DMS 273 (cell line): ENCODE data around the gene B3GALNT1.
A peak's percentile ranks its signal among the peaks of the same experiment; 100 is the strongest.
"Not testable (repeated sequence)": the region's sequence is repeated elsewhere in the genome, so short reads cannot be mapped to it uniquely, and the experiment has no call there.

ENCODE experiments used
- DNase-seq: peaks from one replicate; lab custom pipeline; 2025; ENCODE audit not compliant: unreplicated experiment; lab: John Stamatoyannopoulos, UW

Gene B3GALNT1

DNA sequence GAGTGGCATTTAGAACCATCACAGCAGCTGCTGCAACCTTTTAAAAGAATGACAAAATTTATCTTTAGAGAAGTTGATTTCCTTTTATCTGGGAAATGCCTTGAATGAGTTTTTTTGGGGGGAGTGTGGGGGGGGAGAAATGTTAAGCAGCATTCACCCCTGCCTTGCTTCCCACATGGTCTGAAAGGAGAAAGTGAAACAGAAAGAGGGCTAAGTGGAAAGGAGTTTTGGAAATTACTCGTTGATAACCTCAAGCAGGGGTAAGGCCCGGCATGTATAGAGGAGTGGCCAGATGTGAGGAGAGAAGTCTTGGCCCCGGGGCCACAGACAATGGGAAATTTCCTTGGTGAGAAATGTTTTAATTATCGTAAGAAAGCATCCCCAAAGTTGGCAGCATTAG, 23.5 kb downstream of the B3GALNT1 start:
- DNase-seq, result no peak

- DNase-seq, result no peak
Measured at GRCh38 chr3:161073181-161073580, 32.0 kb downstream of the B3GALNT1 start.

GRCh38 chr3:161072751-161073150, 32.4 kb downstream of the B3GALNT1 start:
- no peak for DNase-seq

DNA sequence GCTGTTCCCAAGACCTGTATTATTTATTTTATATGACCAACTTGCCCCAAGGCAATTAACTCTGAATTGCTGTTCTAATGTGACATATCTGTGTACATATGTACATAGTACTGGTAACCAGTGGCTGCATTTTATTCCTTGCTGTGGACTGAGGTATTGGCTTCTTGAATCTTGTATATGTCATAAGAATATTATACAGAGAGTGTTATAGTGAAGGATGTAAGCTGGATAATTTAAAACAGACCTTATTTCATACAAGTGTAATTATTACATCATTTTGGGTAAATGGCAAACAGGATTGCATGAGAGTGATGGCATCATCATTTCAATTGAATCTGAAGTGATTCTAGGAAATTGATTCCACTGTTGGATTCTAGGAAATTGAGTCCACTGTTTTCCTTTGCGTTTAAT, 32.9 kb downstream of the B3GALNT1 start:
- peak; percentile 49 for DNase-seq

DNA sequence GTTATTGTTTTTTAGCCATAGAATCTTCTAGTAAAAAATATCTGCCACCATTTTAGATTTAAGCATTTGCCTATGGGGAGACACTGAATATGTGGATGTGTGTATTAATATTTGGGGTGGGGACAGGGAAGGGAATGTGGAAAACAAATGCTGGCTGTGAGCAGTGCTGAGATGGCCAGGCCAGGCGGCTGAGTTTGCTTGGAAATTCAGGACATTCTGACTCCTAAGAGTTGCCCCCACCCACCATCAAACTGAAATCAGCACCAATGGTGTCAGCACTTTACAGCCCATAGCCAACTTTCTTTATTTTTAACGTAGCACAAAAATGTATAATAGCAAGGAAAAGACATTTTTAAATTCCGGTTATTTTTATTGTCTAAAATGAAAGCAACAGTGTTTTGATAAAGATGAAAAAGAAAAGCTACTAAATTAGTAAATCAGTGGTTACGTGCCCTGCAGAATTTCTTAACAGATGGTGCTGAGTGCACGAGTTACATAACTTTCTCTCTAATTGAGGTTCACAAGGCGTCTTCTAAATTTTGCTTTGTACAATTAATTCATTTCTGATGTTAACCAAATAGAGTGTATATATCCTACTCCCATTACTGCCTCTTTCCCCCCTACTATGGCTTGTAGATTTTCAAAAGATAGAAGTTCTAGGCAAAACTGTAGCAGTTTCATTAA, 34.0 kb downstream of the B3GALNT1 start:
- peak; percentile 82 for DNase-seq

DNA sequence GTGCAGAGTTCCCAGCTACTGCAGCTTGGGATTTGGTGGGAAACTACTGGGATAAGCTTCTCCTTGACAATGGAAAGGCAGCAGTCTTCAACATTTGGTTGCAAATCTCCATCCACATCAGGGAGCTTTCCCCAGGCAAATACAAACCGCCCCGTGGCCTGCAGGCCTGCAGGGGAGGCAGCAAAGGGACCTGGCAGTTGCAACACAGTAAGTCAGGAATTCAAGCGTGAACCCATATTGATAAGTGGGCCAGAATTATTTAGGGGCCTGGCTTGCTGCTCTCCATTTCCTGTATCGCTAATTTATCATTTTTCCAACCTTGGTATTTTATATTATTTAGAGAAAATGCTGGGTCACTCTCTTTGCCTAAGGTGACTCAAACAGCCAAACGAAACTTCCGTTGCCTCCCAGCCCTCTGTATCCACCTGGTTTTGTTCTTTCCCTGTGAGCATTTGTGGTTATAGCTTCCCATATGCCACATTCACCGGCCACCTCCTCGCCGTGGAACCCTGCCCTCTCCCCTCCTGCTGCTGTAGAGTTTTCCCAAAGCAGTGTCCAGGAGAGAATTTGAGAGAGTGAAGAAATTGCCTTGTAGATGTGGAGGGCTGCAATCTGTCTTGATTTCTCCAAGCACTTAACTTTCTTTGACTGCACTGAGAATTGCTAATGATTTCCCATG, 34.8 kb downstream of the B3GALNT1 start:
- DNase-seq, result peak; percentile 85

DNA sequence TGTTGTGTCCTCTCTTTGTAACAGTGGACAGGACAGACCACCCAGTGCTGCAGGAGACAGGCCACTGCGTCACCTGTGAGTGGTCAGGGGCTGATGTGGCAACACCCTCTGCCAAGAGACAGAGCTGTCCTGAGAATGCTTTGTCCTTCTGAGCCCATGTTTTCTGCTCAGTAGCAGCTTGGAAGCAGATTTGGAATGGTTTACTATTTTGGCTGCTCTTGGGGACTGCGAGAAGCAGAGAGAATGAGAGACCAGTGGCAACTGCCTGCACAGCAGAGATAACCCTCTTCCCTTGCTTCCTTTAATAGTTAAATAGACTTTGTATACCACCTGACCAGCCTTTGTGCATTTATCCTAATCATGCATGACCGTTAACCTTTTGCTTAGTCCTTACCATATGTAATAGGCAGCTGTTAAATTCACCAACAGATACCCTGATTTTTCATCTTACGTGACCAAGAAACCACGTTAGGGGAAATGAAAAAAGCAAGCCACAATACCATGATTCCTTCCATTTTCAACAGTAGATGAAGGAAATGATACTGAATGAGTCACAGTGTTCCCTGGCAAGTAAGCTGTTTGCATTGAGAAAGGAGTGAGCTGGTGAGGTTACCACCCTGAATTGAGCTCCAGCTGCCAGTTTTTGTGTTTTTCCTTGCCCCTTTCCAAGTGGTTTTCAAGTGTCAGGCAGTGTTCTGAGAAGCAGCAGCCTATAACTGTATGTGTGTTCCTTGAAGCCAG, 35.5 kb downstream of the B3GALNT1 start:
- DNase-seq, result peak; percentile 83

DNA sequence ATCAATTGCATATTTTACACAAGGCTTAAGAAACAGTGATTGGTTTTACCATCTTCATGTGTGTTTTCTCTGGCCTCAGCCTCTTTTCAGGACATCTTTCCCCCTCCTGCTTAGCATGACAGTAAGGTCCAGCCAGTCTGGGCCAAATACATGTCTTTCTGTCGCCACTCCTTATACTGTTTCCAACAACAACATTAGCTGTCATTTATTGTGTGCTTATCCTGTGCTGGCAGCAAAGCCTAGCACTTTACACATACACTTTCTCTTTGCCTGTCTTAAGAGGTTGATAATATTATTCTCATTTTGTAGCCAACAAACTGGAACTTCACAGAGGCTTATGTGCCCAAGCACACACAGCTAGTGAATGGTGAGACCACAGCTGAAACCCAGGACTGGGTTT, 37.8 kb downstream of the B3GALNT1 start:
- no peak for DNase-seq

DNA sequence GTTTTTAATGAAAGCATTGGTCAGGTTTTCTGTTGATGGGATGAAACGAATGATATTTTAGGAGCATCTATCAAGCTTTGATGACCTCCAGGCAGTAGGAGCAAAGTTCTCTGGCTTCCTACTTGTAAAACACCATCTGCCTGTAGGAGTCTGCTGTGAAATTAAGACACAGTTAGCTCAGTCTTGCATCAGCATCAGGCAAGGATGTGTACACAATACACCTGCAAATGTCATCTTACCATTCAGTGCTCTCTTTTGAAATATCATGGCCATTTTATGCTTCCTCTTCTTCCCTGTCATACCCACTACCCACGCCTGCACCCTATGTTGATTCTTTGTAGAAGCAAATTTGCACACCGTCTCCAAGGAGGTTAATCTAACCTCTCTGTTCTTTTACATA, 38.2 kb downstream of the B3GALNT1 start:
- peak; percentile 33 for DNase-seq

GRCh38 chr3:161064413-161064812, 40.7 kb downstream of the B3GALNT1 start:
- no peak for DNase-seq

DNA sequence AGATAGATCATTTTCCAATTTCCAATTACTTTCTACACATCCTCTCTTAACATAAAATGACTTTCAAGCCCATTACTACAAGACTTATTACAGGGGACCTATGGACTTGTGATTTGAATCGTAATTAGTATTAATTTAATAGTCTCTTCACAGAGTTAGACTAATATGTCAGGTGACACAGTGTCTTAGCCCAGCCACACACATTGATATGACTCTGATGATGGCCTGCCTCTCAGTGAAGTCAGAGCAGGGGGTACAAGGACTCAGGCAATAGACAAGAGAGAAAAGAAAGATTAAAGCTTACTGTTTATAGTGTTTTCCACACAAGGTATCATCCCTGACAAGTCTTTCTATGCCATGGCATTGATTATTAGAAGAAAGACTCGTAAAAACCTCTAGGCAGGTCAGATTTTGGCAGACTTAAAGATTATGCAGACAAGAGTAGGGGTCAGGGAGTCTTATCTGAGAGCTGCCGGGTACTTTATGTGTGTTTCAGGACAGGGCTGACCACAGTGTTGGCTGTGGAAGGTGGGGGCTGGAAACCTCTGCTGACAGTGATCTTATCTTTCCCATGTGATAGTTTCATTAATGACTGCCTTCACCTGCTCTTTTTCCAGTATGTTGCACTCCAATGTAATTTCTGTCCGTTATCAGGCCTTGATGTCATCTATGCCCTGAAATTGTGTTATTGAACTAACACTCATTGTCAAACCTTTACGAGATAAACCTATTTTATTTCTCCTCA, 50.1 kb downstream of the B3GALNT1 start:
- no peak for DNase-seq

DNA sequence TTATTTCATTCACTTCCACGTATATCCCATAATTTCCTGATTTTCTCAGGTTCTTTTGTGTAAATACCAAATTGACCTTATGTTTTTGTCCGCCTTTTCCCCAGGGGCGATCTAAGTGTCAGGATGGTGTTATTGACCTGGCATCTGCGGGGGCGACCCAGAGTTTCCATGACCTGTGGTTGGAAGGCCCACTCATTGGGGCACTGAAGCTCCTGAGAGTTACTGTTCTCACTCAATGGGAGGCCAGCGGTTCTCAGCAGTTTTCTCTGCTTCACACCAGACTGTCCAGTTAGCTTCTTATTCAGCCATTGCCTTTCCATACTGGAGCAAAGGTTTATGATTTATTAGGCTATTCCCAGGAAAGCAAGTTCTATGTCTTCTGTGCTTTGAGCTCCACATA, 53.3 kb downstream of the B3GALNT1 start:
- DNase-seq, result no peak

DNA sequence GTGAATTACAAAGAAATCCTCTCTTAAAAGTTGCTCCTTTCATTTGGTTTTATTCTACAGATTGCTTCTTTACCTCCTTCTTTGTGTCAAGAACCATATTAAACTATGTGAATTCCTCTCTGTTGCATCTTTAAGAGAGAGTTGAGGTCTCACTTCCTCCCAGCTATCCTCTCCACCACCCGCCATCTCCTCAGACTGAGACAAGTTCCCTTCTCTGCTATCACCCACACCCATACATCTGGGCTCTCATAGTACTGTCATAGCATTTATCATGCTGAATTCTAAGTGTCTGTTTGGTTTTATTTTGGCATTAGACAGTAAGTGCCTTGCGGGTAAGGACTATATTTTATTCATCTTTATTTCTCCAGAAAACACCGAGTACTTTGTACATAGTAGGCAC, 54.2 kb downstream of the B3GALNT1 start:
- DNase-seq, result no peak

- DNase-seq, result peak; percentile 59
Measured at GRCh38 chr3:161049683-161050248, 55.4 kb downstream of the B3GALNT1 start.

DNA sequence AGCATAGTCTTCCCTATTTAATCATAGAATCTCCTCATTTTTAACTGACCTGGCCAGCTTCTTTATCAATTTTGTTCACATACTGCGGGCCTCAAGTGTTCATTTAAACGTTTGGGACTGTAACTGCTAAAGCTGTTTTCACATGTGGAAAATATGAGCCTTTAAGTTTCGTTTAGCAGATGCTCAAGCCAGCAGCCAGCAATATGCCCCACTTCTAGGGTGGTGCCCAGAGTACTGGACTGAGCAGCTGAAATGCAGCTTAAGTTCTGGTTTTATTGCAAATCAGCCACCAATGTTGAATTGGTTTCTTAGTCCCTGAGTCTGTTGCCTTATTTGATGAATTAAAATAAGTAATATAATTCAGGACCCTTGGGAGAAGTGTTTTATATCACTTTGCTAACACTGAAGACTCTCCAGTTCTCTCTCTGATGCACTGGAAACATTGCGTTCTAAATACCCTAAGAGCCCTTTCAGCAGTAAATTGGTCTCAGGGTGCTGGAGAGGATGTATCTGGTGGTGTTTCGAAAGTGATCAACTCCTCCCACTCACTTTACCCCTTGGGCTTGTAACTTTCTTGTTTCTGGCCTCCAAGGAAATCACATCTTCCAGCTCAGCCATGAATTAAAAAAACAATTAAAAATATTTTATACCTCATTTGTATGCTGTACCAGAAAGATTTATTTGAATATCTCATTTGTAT, 61.7 kb downstream of the B3GALNT1 start:
- DNase-seq, result peak; percentile 12

DNA sequence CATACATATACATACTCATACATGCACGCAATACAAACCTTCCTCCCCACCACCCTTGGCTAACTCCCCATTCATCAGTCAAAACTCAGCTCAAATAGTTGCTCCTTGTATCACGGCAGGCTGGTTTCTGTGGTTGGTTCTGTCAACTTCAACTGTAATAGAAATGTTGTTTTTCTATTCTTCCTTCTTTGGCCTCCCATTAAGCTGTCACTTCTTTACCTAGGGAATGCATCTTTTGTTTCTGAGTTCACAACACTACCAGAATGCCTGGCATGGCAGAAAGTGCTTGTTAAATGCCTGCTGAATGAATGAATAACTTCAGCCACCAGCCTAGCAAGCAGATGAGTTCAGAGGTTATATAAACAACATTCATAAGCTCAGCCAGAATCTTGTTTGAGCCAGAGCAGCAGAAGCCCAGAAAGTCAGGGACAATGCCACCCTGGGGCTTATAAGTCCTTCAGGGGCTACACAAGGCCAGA, 63.1 kb downstream of the B3GALNT1 start:
- no peak for DNase-seq

GRCh38 chr3:161038725-161039124, 66.4 kb downstream of the B3GALNT1 start:
- DNase-seq, result no peak

GRCh38 chr3:161035711-161036110, 69.4 kb downstream of the B3GALNT1 start:
- no peak for DNase-seq

DNA sequence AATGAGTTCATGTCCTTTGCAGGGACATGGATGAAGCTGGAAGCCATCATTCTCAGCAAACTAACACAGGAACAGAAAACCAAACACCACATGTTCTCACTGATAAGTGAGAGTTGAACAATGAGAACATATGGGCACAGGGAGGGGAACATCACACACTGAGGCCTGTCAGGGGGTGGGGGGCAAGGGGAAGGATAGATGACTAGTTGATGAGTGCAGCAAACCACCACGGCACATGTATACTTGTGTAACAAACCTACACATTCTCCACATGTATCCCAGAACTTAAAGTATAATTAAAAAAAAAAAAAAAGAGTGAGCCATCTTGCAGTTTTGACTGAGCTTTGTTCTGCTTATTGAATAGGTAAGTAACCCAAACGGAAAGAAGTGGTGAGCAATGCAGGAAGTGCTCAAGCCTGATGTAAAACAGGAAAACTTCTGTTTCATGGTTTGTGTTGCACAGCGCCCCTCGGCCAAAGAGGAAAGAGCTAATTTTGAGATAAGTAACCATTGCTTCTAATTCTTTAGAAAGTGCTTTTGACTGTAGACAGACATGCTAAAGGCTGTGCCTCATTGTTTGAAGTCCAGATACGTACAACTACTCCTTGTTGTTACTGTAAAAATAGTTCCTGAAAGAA, 70.1 kb downstream of the B3GALNT1 start:
- not testable (repeated sequence) for DNase-seq
